GM12892 (cell line): ENCODE results near the gene EXOSC7.

ENCODE experiments used
- POLR2A ChIP-seq: IDR thresholded peaks from 2 replicates; pipeline ENCODE4 v1.6.1; 2011; ENCODE audit warnings: low read depth, low read length, control low read depth
- POLR2AphosphoS5 ChIP-seq: IDR thresholded peaks from 2 replicates; pipeline ENCODE4 v1.6.1; 2011; ENCODE audit warnings: low read depth, low read length, control low read depth
- TAF1 ChIP-seq: IDR thresholded peaks from 2 replicates; pipeline ENCODE4 v1.6.1; 2011; ENCODE audit warnings: low read depth, mild to moderate bottlenecking, control low read depth, low read length, borderline replicate concordance

- no peak for TF ChIP-seq POLR2A
- no peak for TF ChIP-seq POLR2AphosphoS5
- TF ChIP-seq TAF1: no peak
Measured at GRCh38 chr3:44989141-44989540, 13.1 kb downstream of the EXOSC7 start.
